Loucy (cell line): ENCODE data around the gene ASTL.

Experiments
- CTCF ChIP-seq: fragments of 200-600 bp; sonication (generic); conservative IDR thresholded peaks from 2 replicates; pipeline ENCODE4 v1.5.1; 2014; ENCODE audit warnings: mild to moderate bottlenecking, antibody characterized with exemption, low read length
- EZH2phosphoT487 ChIP-seq: fragments of 200-600 bp; IDR thresholded peaks from 2 replicates; pipeline ENCODE4 v1.6.1; 2018; ENCODE audit warnings: antibody characterized with exemption, mild to moderate bottlenecking, moderate library complexity, borderline replicate concordance

- TF ChIP-seq CTCF (no peak), EZH2phosphoT487 (no peak)
Measured at GRCh38 chr2:96131813-96132745, 6.2 kb downstream of the ASTL start.
